Heart left ventricle (tissue), 16 donors: Measurements from ENCODE around the gene CBFA2T3. TPM values are rescaled to one million over a fixed set of nuclear protein-coding genes. Genes with fewer than 3 reads are reported as not detected.
A peak's percentile ranks its signal among the peaks of the same experiment; 100 is the strongest.
"Not testable (repeated sequence)": the region's sequence is repeated elsewhere in the genome, so short reads cannot be mapped to it uniquely, and the experiment has no call there.

Experiments used
- ATAC-seq, 4 donors: fragments of 200-7000 bp; cut with Tn5 transposase; one replicate each; pipeline ENCODE4 v1.9.1; 2020 to 2022; ENCODE audit warnings: moderate library complexity in 4 of 4, mild to moderate bottlenecking in 3 of 4, moderate number of reproducible peaks in 1 of 4
- DNase-seq, 5 donors: peaks; one replicate each; pipeline ENCODE4 v3.0.0-alpha.2; 2020
- H3K27ac ChIP-seq, 12 donors: fragments of 200-600 bp; sonication (generic) in 4 of 12; one replicate each; pipeline versions ENCODE4 v1.5.0 to v1.8.0; 2016 to 2022; ENCODE audit warnings: mild to moderate bottlenecking in 2 of 12
- H3K27me3 ChIP-seq, 9 donors: fragments of 200-600 bp; sonication (generic) in 2 of 9; one replicate each; pipeline versions ENCODE4 v1.5.1 to v1.8.0; 2016 to 2022; ENCODE audit warnings: mild to moderate bottlenecking in 3 of 9
- H3K36me3 ChIP-seq, 9 donors: fragments of 200-600 bp; sonication (generic) in 2 of 9; one replicate each; pipeline versions ENCODE4 v1.5.0 to v1.8.0; 2018 to 2022; ENCODE audit warnings: mild to moderate bottlenecking in 2 of 9
- H3K4me1 ChIP-seq, 12 donors: fragments of 200-600 bp; sonication (generic) in 4 of 12; one replicate each; pipeline versions ENCODE4 v1.5.0 to v1.8.0; 2016 to 2022; ENCODE audit warnings: mild to moderate bottlenecking in 3 of 12
- H3K4me3 ChIP-seq, 12 donors: fragments of 200-600 bp; sonication (generic) in 4 of 12; one replicate each; pipeline versions ENCODE4 v1.5.0 to v1.8.0; 2017 to 2022; ENCODE audit warnings: mild to moderate bottlenecking in 9 of 12, moderate library complexity in 4 of 12
- H3K9me3 ChIP-seq, 12 donors: fragments of 200-600 bp; sonication (generic) in 4 of 12; one replicate each; pipeline versions ENCODE4 v1.5.0 to v1.8.0; 2016 to 2022; ENCODE audit warnings: mild to moderate bottlenecking in 1 of 12
- POLR2A ChIP-seq, 2 donors: fragments of 450-650 bp; IDR thresholded peaks; one replicate each; pipeline ENCODE4 v1.6.1; 2017; ENCODE audit warnings: antibody characterized with exemption in 2 of 2, mild to moderate bottlenecking in 2 of 2, moderate library complexity in 2 of 2
- WGBS, 4 donors: extraction: QIAGEN DNeasy Blood & Tissue Kit in 2 of 4; methylation state at CpG; one replicate each; pipeline versions ENCODE4 v1.1.5 to v1.1.7; 2013 to 2018; 5-methylcytosine and 5-hydroxymethylcytosine counted together
- intact Hi-C, 10 donors: fragments of 100-400 bp; cut with DNase I; formaldehyde crosslinking; loops; one replicate each; pipeline versions ENCODE4 v1.11.1 to v1.14.2; 2022
- polyA plus RNA-seq, 2 donors: library from polyadenylated mRNA; stranded (reverse); fragments of 200-250 nt; gene quantifications; one replicate each; pipeline ENCODE4 v1.2.3, GENCODE V29; 2013
- total RNA-seq, 9 donors: library from RNA; depleted of rRNA in 2 of 9; stranded (reverse); fragments of >200 nt in 2 of 9; fragmentation: NEBNext Ultra II Directional in 3 of 9; extraction: Animal tissue kit (Norgen Biotek cat#: 25700) in 3 of 9; gene quantifications; one replicate each; pipeline versions ENCODE4 v1.1.0 to v1.2.4, GENCODE V29; 2016 to 2023
- TF ChIP-seq, protein P1 (sequence below), 12 donors: fragments of 200-600 bp; sonication (generic) in 4 of 12; IDR thresholded peaks; one replicate each; pipeline versions ENCODE4 v1.5.0 to v1.8.0; 2018 to 2022; ENCODE audit warnings: antibody characterized with exemption in 12 of 12, mild to moderate bottlenecking in 5 of 12
- donor health status: ischemic (EF 13 %, LVEDD 7.1; RV severe dilation, severe dysfunction).
- donor health status: healthy with polysubstance abuse.
- donor health status: DM: no; HTN: yes; CAD: no.
- donor health status: DM: no; HTN: no; CAD: no.
- donor health status: ischemic (EF 25% LVEDD 6.9; RV normal size, moderate dysfunction).
- donor health status: ischemic (EF 25% LVEDD 5.7; RV mildly dilated, moderate dysfunction).
- donor health status: healthy.
- donor health status: DM: yes; HTN: yes; CAD: no.
- donor health status: ischemic (EF 35%, LVEDD 5.7; RV mildly dilated, moderate dysfunction).
- donor health status: nonischemic (EF 11% LVEDD 7.7; RV severe dilation, severe dysfunction).
- donor health status: DM: yes; HTN: yes; CAD: no.
- donor health status: PGD.
- donor health status: ischemic (EF 29% LVEDD 5.4; RV normal size, mild dysfunction).
- donor health status: nonischemic (EF 23%, LVEDD 6.1; RV moderate dilation, normal function).

CBFA2T3 gene
- total and polyA plus RNA-seq, 11 donors, result 5.0 to 12.0 (median 5.8) TPM

DNA sequence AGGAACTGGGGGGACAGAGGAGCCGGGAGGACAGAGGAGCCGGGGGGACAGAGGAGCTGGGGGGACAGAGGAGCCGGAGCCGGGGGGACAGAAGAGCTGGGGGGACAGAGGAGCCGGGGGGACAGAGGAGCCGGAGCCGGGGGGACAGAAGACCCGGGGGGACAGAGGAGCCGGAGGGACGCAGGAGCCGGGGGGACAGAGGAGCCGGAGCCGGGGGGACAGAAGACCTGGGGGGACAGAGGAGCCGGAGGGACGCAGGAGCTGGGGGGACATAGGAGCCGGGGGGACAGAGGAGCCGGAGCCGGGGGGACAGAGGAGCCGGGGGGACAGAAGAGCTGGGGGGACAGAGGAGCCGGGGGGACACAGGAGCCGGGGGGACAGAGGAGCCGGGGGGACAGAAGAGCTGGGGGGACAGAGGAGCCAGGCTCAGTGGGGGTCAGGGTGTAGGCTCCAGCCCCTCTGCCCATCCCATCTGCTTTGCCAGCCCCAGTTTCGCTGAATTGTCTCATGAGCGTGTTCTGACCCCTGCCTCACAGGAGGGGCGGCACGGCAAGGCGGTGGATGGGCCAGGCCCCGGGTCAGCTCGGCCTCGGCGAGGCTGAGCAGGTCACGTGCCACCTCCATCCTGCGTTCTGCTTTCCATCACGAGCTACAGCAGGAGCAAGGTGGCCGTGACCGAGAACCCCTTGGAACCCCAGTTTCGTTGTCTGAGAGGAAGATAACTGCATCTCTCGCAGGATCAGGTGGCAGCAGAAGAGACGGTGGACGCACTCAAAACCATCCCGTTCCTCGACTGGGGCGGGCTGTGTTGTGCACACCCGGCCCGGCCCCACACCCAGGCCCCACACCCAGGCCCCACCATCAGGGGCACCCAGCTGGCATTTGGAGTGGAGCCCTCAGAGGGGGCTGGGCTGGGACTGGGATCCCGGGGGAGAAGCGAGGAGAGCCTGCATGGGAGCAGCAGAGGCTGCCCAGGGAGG is 26.1 kb upstream of the CBFA2T3 start:
- 42 to 54% (median 47%) methylated on average over 26 to 47 of the region's 47 CpGs for WGBS, 4 donors
- H3K36me3 ChIP-seq, result no peaks in the 10 kb centered on the region
- peaks cover 10 to 61% (median 27%) of the 10 kb centered on the region in 9 donors for H3K27me3 ChIP-seq
- H3K9me3 ChIP-seq, result peaks cover 0 to 30% (median 8%) of the 10 kb centered on the region in 12 donors
- H3K27ac ChIP-seq, result no peak overlapping the region
- TF ChIP-seq POLR2A (IDR thresholded peaks at IDR 0.05), result no peak
- TF ChIP-seq, protein P1, sequence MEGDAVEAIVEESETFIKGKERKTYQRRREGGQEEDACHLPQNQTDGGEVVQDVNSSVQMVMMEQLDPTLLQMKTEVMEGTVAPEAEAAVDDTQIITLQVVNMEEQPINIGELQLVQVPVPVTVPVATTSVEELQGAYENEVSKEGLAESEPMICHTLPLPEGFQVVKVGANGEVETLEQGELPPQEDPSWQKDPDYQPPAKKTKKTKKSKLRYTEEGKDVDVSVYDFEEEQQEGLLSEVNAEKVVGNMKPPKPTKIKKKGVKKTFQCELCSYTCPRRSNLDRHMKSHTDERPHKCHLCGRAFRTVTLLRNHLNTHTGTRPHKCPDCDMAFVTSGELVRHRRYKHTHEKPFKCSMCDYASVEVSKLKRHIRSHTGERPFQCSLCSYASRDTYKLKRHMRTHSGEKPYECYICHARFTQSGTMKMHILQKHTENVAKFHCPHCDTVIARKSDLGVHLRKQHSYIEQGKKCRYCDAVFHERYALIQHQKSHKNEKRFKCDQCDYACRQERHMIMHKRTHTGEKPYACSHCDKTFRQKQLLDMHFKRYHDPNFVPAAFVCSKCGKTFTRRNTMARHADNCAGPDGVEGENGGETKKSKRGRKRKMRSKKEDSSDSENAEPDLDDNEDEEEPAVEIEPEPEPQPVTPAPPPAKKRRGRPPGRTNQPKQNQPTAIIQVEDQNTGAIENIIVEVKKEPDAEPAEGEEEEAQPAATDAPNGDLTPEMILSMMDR (IDR thresholded peaks at IDR 0.05), result no peak
- intact Hi-C loops, result no loop called here
- DNase-seq (peak in 2 of 5 donors; percentile 1 to 56), ATAC-seq (no peak)
- no peak overlapping the region for H3K4me3 ChIP-seq
- peaks cover 0 to 16% (median 13%) of the 10 kb centered on the region in 12 donors for H3K4me1 ChIP-seq

DNA sequence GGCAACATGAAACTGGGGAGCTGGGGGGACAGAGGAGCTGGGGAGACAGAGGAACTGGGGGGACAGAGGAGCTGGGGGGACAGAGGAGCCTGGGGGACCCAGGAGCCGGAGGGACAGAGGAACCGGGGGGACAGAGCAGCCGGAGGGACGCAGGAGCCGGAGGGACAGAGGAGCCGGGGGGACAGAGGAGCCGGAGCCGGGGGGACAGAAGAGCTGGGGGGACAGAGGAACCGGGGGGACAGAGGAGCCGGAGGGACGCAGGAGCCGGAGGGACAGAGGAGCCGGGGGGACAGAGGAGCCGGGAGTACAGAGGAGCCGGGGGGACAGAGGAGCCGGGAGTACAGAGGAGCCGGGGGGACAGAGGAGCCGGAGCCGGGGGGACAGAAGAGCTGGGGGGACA is 25.1 kb upstream of the CBFA2T3 start:
- intact Hi-C loops, H3K27ac ChIP-seq, H3K4me3 ChIP-seq, H3K36me3 ChIP-seq, ATAC-seq: not testable (repeated sequence)
- peaks cover 8 to 55% (median 23%) of the 10 kb centered on the region in 9 donors for H3K27me3 ChIP-seq
- 89 to 91% (median 90%) methylated on average over 13 to 19 of the region's 19 CpGs for WGBS, 4 donors
- peaks cover 0 to 16% (median 13%) of the 10 kb centered on the region in 12 donors for H3K4me1 ChIP-seq
- H3K9me3 ChIP-seq, result peaks cover 0 to 40% (median 19%) of the 10 kb centered on the region in 12 donors
- DNase-seq, result peak in 1 of 5 donors; percentile 1

DNA sequence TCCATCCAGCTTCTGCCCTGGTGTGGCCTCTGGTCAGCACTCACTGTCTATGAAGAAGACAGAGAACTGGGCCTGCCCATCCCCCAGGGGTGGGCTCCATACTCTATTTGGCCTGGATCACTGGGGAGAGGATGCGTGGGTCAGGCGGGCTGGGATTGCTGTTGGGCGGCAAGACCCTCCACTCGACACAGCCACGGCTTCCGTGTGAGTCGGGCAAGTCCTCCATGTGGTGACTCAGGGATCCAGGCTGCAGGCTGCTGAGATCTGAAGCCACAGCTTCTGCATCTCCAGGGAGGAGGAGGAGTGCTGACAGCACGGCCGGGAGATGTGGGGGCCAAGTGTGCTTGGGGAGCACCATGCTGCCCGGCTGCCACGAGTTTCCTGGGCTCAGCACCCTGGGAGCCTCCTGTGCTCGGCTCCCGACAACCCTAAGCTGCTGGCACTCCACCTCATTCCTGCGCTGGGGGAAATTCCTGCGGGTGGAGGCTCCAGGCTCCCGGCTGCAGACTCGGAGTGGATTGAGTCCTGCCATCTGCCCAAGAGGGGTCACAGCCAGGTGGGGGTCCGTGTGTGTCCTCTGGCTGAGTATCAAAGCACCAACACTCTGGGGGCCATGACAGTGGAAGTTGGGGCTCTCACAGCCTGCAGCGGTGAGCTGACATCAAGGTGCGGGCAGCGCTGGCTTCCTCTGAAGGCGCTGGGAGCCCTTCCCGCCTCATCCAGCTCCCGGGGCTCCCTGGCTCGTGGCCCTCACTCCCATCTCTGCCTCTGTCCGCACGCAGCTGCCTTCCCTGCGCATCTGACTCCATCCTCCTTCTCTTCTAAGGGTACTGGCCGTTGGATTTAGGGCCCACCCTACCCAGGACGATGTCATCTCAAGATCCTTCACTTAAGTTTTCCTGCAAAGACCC is 24.4 kb upstream of the CBFA2T3 start:
- H3K27me3 ChIP-seq, result peaks cover 8 to 55% (median 23%) of the 10 kb centered on the region in 9 donors
- peaks cover 0 to 44% (median 20%) of the 10 kb centered on the region in 12 donors for H3K9me3 ChIP-seq
- peak in 1 of 5 donors; percentile 13 for DNase-seq
- H3K4me1 ChIP-seq, result peaks cover 0 to 16% (median 13%) of the 10 kb centered on the region in 12 donors
- H3K27ac ChIP-seq, result no peak overlapping the region
- intact Hi-C loops, result no loop called here
- no peak for ATAC-seq
- no peak overlapping the region for H3K4me3 ChIP-seq
- no peaks in the 10 kb centered on the region for H3K36me3 ChIP-seq
- WGBS, 4 donors, result 42 to 51% (median 46%) methylated on average over 29 to 30 of the region's 30 CpGs
- TF ChIP-seq POLR2A (IDR thresholded peaks at IDR 0.05), result no peak
- TF ChIP-seq, protein P1 (IDR thresholded peaks at IDR 0.05), result no peak

DNA sequence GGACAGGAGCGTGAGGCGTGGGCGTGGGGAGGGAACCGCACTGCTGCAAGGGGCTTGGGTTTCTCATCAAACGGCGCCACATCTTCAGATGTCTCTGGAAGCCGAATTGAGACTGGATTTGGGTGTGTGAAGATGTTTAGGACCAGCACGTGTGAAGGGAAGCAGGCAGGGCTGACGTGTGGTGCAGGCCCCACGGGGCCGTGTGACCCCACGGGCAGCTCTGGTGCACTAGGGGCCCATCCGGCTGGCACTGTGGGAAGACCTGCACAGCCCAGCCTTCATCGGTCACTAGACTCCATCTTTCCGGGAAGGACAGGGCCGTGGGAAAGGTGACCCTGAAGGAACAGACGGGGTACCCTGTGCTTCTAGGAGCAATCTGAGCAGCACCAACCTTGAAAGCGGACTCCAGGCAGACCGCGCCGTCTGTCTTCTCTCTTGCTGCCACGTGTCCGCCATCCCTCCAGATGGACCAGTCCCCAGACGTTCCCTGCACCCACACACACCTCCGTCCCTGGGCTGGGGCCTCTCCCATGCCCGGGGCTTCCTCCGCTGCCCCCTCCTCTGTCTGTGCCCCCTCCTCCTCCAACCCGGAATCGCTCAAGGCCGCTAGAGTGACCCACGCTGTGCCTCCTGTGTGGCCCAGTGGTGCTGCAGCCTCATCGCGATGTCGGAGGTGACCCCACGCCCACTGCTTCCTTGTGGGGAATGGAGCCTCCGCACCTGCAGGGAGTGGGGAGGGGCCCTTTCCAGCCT is 23.4 kb upstream of the CBFA2T3 start:
- no peak overlapping the region for H3K27ac ChIP-seq
- no peak overlapping the region for H3K4me3 ChIP-seq
- no peaks in the 10 kb centered on the region for H3K36me3 ChIP-seq
- intact Hi-C loops, result no loop called here
- peaks cover 12 to 55% (median 28%) of the 10 kb centered on the region in 9 donors for H3K27me3 ChIP-seq
- DNase-seq (no peak), ATAC-seq (no peak)
- H3K9me3 ChIP-seq, result peaks cover 0 to 44% (median 20%) of the 10 kb centered on the region in 12 donors
- H3K4me1 ChIP-seq, result peaks cover 0 to 16% (median 13%) of the 10 kb centered on the region in 12 donors
- WGBS, 4 donors, result 77 to 80% (median 79%) methylated on average over 35 to 36 of the region's 36 CpGs
- TF ChIP-seq, protein P1 (IDR thresholded peaks at IDR 0.05), result no peak
- no peak for TF ChIP-seq POLR2A (IDR thresholded peaks at IDR 0.05)
